ENCODE results near the gene TBC1D2B. TPM values are rescaled to one million over a fixed set of nuclear protein-coding genes. Genes with fewer than 3 reads are reported as not detected.

The TBC1D2B gene
- total and polyA plus RNA-seq, 2 donors (not counting 3 experiments of a cell fraction or from before 2014, with no cell fraction given) = 30.8 to 46.1 TPM

DNA sequence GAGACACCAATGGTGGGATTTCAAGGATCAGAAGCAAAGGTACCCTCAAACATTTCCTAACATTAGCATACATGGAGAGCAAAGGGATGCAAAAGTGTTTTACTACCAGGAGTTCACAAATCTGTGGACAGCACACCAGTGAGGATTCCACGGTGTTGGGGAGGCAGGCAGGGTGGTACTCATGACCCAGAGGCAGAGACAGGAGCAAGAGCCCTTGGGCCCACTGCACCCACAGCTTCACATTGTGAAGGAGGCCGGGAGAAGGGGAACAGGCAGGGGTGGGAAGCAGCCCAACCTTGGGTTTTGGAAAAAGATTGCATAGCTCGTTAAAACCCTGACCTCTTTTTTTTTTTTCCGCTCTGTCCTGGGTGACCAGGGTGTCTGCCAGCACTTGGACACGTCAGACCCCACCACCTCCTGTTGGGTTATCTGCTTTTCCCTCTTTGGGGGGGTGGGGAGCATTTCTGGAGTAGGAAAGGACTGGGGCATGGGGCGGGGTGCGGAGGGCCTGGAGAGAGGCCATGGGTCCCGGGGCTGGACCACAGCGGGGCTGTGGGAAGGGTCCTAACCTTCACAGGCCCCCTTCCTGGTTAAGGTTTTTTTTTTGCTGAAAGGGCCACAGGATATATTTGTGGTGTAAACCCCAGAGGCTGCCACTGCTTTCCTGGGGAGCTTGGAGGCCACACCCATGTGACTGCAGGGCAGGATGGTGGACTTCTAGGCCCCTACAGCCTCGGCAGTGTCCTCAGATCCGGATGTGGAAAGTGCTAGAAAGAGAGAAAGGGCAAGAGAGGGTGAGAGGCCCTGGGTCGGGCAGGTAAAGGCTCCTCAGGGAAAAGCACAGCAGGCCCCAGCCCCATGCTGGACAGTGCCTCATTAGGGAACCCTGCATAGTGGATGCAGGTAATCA is 27.3 kb upstream of the TBC1D2B start:
- Histone ChIP-seq H3K4me2 (ENCODE audit: insufficient read depth, low read length) (no peak overlapping the region), H3K36me3 (ENCODE audit: control insufficient read depth in 2 of 2, extremely low read depth in 1 of 2, insufficient read depth in 2 of 2, low read length in 2 of 2) (no peaks in the 10 kb centered on the region), H3K27ac (ENCODE audit: insufficient read depth, low read depth, low read length) (no peak overlapping the region), H4K20me1 (replicated peaks; ENCODE audit: control insufficient read depth, extremely low read depth, insufficient read depth, low read length) (no peaks in the 10 kb centered on the region), H3K9ac (replicated peaks; ENCODE audit: extremely low read depth, insufficient read depth, low read length) (no peak overlapping the region), H3K9me1 (replicated peaks; ENCODE audit: control insufficient read depth, extremely low read depth, insufficient read depth, low read length) (no peaks in the 10 kb centered on the region), H2AFZ (ENCODE audit: low read depth, low read length) (no peak overlapping the region), H3K9me3 (replicated peaks; ENCODE audit: control insufficient read depth, insufficient read depth, low read length) (no peaks in the 10 kb centered on the region), H3K4me3 (replicated peaks in 1 of 3; ENCODE audit: insufficient read depth in 1 of 3, low read depth in 1 of 3, low read length in 3 of 3) (no peak overlapping the region), H3K27me3 (ENCODE audit: control insufficient read depth in 2 of 2, insufficient read depth in 2 of 2, low read length in 2 of 2) (no peaks in the 10 kb centered on the region), H3K79me2 (ENCODE audit: control insufficient read depth, insufficient read depth, low read length) (no peaks in the 10 kb centered on the region), H3K4me1 (ENCODE audit: control insufficient read depth, extremely low read depth, insufficient read depth, low read length) (peaks cover 17% of the 10 kb centered on the region)
- TF ChIP-seq GATA2 (IDR thresholded peaks at IDR 0.05; ENCODE audit: insufficient read depth, insufficient read length, low read depth, low read length) = no peak
- no peak for TF ChIP-seq FOS (IDR thresholded peaks at IDR 0.05; ENCODE audit: borderline replicate concordance, insufficient read depth, low read length)
- no peak for TF ChIP-seq MYC (IDR thresholded peaks at IDR 0.05; ENCODE audit: low read depth, low read length)
- TF ChIP-seq, protein P1, sequence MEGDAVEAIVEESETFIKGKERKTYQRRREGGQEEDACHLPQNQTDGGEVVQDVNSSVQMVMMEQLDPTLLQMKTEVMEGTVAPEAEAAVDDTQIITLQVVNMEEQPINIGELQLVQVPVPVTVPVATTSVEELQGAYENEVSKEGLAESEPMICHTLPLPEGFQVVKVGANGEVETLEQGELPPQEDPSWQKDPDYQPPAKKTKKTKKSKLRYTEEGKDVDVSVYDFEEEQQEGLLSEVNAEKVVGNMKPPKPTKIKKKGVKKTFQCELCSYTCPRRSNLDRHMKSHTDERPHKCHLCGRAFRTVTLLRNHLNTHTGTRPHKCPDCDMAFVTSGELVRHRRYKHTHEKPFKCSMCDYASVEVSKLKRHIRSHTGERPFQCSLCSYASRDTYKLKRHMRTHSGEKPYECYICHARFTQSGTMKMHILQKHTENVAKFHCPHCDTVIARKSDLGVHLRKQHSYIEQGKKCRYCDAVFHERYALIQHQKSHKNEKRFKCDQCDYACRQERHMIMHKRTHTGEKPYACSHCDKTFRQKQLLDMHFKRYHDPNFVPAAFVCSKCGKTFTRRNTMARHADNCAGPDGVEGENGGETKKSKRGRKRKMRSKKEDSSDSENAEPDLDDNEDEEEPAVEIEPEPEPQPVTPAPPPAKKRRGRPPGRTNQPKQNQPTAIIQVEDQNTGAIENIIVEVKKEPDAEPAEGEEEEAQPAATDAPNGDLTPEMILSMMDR (IDR thresholded peaks at IDR 0.05; ENCODE audit: extremely low read depth in 1 of 2, insufficient read depth in 1 of 2, low read depth in 1 of 2, low read length in 2 of 2) = no peak
- TF ChIP-seq JUN (IDR thresholded peaks at IDR 0.05; ENCODE audit: borderline replicate concordance, insufficient read depth, insufficient read length, low read depth) = no peak
- TF ChIP-seq EZH2 (IDR thresholded peaks at IDR 0.05; ENCODE audit: borderline replicate concordance, low read depth, low read length, severe bottlenecking) = no peak
- no peak for TF ChIP-seq POLR2A (IDR thresholded peaks at IDR 0.05; ENCODE audit: low read depth, low read length)
- TF ChIP-seq, protein P2, sequence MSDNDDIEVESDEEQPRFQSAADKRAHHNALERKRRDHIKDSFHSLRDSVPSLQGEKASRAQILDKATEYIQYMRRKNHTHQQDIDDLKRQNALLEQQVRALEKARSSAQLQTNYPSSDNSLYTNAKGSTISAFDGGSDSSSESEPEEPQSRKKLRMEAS (IDR thresholded peaks at IDR 0.05; ENCODE audit: insufficient read depth, insufficient read length) = no peak
- TF ChIP-seq POLR2AphosphoS5 (IDR thresholded peaks at IDR 0.05; ENCODE audit: insufficient read depth, low read depth, low read length) = no peak
- intact Hi-C loops (cut with micrococcal nuclease) (no loop called here), dilution Hi-C loops (cut with MboI; ENCODE audit: extremely low pct_ligation_motif_present, low sequenced_read_pairs) (no loop called here)
- FAIRE-seq = no peak
- BruUV-seq (replicated peaks) = no TSS peak
- ChIA-PET CTCF (interaction anchor here (1.5 to 9.8 kb wide), 4 partner anchors 70 to 147 kb away, joined by 3 to 273 read pairs (median 57); no protein-coding TSS in a partner anchor), POLR2A (no interaction called here)
- no peak for DNase-seq (ENCODE audit: low read depth, low spot score)

Measured in endothelial cell of umbilical vein (primary cell).